Panc1 (cell line): ENCODE results near the gene SLC41A3. TPM values are rescaled to one million over a fixed set of nuclear protein-coding genes. Genes with fewer than 3 reads are reported as not detected.

Experiments
- ATAC-seq: fragments of 200-7000 bp; cut with Tn5 transposase; 2 replicates; pipeline ENCODE4 v1.9.1; 2020; ENCODE audit warnings: mild to moderate bottlenecking, moderate library complexity
- BruUV-seq: library from RNA; stranded (reverse); fragments of 400-500 nt; replicated peaks from 2 replicates; lab custom pipeline; 2021; lab: Mats Ljungman, UMichigan
- CTCF ChIA-PET: fragments of 300-600 bp; sonication (Branson Sonifier 250); formaldehyde crosslinking; loops from one replicate; lab custom pipeline; 2022; ENCODE audit warnings: antibody characterized with exemption; lab: Charles Lee
- POLR2A ChIA-PET: fragments of 300-600 bp; sonication (Branson Sonifier 250); formaldehyde crosslinking; loops from one replicate; lab custom pipeline; 2022; ENCODE audit warnings: antibody characterized with exemption; lab: Charles Lee
- DNase-seq: peaks from one replicate; pipeline ENCODE4 v3.0.0-alpha.2; 2010; ENCODE audit warnings: low read depth, low spot score
- H3K27ac ChIP-seq: 2 replicates; pipeline ENCODE4 v1.5.1; 2011; ENCODE audit warnings: mild to moderate bottlenecking, low read length, inconsistent platforms
- H3K27me3 ChIP-seq: fragments of 200-500 bp; sonication (Bioruptor generic); 2 replicates; pipeline ENCODE4 v1.6.0; 2014; ENCODE audit warnings: low read length, inconsistent platforms; ENCODE audit not compliant: control insufficient read depth, insufficient read depth
- H3K36me3 ChIP-seq: fragments of 200-500 bp; sonication (Bioruptor generic); 2 replicates; pipeline ENCODE4 v1.5.1; 2014; ENCODE audit warnings: inconsistent platforms, mild to moderate bottlenecking, low read length, moderate library complexity; ENCODE audit not compliant: control insufficient read depth, insufficient read depth
- H3K4me1 ChIP-seq: 2 replicates; pipeline ENCODE4 v1.5.1; 2011; ENCODE audit warnings: inconsistent platforms, mild to moderate bottlenecking, low read length, moderate library complexity; ENCODE audit not compliant: control insufficient read depth, insufficient read depth
- H3K4me3 ChIP-seq, 2 experiments: 2 replicates each; pipeline ENCODE4 v1.5.1; 2011 to 2012; ENCODE audit warnings: low read depth in 2 of 2, low read length in 2 of 2, mild to moderate bottlenecking in 2 of 2, inconsistent platforms in 1 of 2, moderate library complexity in 1 of 2
- H3K9me3 ChIP-seq: fragments of 200-500 bp; sonication (Bioruptor generic); 2 replicates; pipeline ENCODE4 v1.5.1; 2014; ENCODE audit warnings: low read depth, mild to moderate bottlenecking, inconsistent platforms, low read length, moderate library complexity; ENCODE audit not compliant: control insufficient read depth, insufficient read depth
- POLR2AphosphoS5 ChIP-seq: IDR thresholded peaks from 2 replicates; pipeline ENCODE4 v1.6.1; 2012; ENCODE audit warnings: mild to moderate bottlenecking, low read depth, low read length, moderate library complexity
- REST ChIP-seq, 2 experiments: IDR thresholded peaks; 2 replicates each; pipeline ENCODE4 v1.6.1; 2011 to 2012; ENCODE audit warnings: low read depth in 2 of 2, control low read depth in 1 of 2, low read length in 1 of 2, mild to moderate bottlenecking in 1 of 2, moderate library complexity in 1 of 2; ENCODE audit not compliant: insufficient read depth in 1 of 2
- SIN3A ChIP-seq: IDR thresholded peaks from 2 replicates; pipeline ENCODE4 v1.6.1; 2012; ENCODE audit warnings: low read depth, mild to moderate bottlenecking, low read length, moderate library complexity, borderline replicate concordance; ENCODE audit not compliant: insufficient read depth
- TCF7L2 ChIP-seq: IDR thresholded peaks from 2 replicates; pipeline ENCODE4 v1.6.1; 2011; ENCODE audit warnings: mild to moderate bottlenecking, low read depth, low read length, inconsistent platforms
- in situ Hi-C: cut with HindIII; loops from 2 replicates; pipeline ENCODE4 v1.10.0; 2016; ENCODE audit warnings: low sequenced_read_pairs, low pct_unique_long_range_greater_than_20kb
- intact Hi-C: fragments of 100-400 bp; cut with micrococcal nuclease; formaldehyde crosslinking; loops from one replicate; pipeline ENCODE4 v1.10.0; 2022; ENCODE audit not compliant: unreplicated experiment
- total RNA-seq: library from RNA; stranded (reverse); gene quantifications from one replicate; pipeline ENCODE4 v1.2.1, GENCODE V29; 2021; ENCODE audit not compliant: unreplicated experiment
- TF ChIP-seq, protein P1 (sequence below): fragments of 450-650 bp; IDR thresholded peaks from 2 replicates; pipeline ENCODE4 v1.5.1; 2017; ENCODE audit warnings: mild to moderate bottlenecking

The SLC41A3 gene
- total RNA-seq, 1 experiment from 2014 or later, result 39.0 TPM

- intact Hi-C loops, result no loop called here
Observed at GRCh38 chr3:126130981-126131745, 47.2 kb upstream of the SLC41A3 start.

GRCh38 chr3:126130081-126130855 is 46.3 kb upstream of the SLC41A3 start:
- ATAC-seq, result no peak
- in situ Hi-C loops (no loop called here), intact Hi-C loops (no loop called here)
- H3K4me3 ChIP-seq, result no peak overlapping the region
- DNase-seq, result no peak
- no peak overlapping the region for H3K27ac ChIP-seq
- TF ChIP-seq SIN3A, result no peak
- no peak for TF ChIP-seq REST (IDR thresholded peaks at IDR 0.05; ENCODE audit: insufficient read depth in 1 of 2, low read depth in 2 of 2, low read length in 1 of 2)
- TF ChIP-seq, protein P1, sequence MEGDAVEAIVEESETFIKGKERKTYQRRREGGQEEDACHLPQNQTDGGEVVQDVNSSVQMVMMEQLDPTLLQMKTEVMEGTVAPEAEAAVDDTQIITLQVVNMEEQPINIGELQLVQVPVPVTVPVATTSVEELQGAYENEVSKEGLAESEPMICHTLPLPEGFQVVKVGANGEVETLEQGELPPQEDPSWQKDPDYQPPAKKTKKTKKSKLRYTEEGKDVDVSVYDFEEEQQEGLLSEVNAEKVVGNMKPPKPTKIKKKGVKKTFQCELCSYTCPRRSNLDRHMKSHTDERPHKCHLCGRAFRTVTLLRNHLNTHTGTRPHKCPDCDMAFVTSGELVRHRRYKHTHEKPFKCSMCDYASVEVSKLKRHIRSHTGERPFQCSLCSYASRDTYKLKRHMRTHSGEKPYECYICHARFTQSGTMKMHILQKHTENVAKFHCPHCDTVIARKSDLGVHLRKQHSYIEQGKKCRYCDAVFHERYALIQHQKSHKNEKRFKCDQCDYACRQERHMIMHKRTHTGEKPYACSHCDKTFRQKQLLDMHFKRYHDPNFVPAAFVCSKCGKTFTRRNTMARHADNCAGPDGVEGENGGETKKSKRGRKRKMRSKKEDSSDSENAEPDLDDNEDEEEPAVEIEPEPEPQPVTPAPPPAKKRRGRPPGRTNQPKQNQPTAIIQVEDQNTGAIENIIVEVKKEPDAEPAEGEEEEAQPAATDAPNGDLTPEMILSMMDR, result no peak
- ChIA-PET POLR2A (no interaction called here), CTCF (no interaction called here)
- H3K9me3 ChIP-seq, result no peaks in the 10 kb centered on the region
- H3K4me1 ChIP-seq, result no peaks in the 10 kb centered on the region; the same call in 1 of the 2 replicates
- H3K36me3 ChIP-seq, result no peaks in the 10 kb centered on the region
- no peaks in the 10 kb centered on the region for H3K27me3 ChIP-seq
- BruUV-seq, result no TSS peak

More at GRCh38 chr3:126130981-126131745, 47.2 kb upstream of the SLC41A3 start:
- BruUV-seq, result no TSS peak
- no peak for DNase-seq
- TF ChIP-seq POLR2AphosphoS5 (no peak), SIN3A (no peak), TCF7L2 (no peak), REST (IDR thresholded peaks at IDR 0.05; ENCODE audit: insufficient read depth in 1 of 2, low read depth in 2 of 2, low read length in 1 of 2) (no peak)
- TF ChIP-seq, protein P1, result no peak
- Histone ChIP-seq H3K4me3 (no peak overlapping the region), H3K27ac (no peak overlapping the region), H3K4me1 (no peaks in the 10 kb centered on the region; the same call in 1 of the 2 replicates), H3K27me3 (no peaks in the 10 kb centered on the region), H3K36me3 (no peaks in the 10 kb centered on the region), H3K9me3 (no peaks in the 10 kb centered on the region)
- ATAC-seq, result no peak
- ChIA-PET POLR2A (no interaction called here), CTCF (interaction anchor here (1.0 to 1.3 kb wide), 3 partner anchors 10 to 258 kb away, joined by 3 to 4 read pairs (median 3); no protein-coding TSS in a partner anchor)
- in situ Hi-C loops, result no loop called here
